HG03280 (cell line): ENCODE data around the gene ZNF70.

ENCODE experiments used
- ATAC-seq: cut with Tn5 transposase; IDR thresholded peaks from one replicate; pipeline ENCODE4 v1.9.1; 2021; ENCODE audit warnings: mild to moderate bottlenecking, moderate library complexity; ENCODE audit not compliant: unreplicated experiment

ZNF70 gene

DNA sequence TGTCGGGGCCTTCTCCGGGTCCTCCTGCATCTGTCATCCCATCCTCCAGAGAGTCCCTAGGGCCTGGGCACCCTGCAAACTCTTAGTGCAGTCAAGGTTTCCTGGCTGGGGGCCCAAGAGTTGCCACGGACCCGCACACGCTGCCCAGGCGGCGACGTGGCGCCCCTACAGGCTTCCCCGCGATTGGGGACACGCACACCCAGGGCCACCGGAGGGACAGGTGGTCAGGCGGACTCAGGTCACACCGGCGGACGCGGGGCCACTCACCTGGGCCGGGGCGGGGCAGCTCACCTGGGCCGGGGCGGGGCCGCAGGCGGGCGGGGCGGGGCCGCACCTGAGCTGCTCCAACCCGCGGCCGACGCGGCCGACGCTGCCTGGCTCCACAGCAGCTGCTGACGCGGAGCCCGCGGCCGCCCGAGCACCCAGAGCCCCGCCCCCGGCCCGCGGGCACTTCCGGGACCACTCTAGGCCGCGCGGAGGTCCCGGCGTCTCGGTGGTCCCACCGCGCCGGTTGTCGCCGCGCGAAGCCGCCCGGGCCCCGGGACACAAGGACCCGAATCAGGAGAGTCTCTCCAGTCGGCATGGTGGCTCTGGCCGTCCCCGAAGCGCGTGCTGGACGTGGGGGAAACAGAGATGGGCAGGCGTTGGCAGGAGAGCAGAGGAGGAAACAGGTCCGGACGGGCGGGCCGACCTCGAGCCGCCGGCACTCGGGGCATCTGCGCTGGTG is at the start of gene ZNF70:
TSS of gene ZNF70 (minus strand) at position 399 of the 727 bp plus-strand sequence. CDS start 5,972 bp downstream, outside the sequence.
- peak; percentile 82 for ATAC-seq

DNA sequence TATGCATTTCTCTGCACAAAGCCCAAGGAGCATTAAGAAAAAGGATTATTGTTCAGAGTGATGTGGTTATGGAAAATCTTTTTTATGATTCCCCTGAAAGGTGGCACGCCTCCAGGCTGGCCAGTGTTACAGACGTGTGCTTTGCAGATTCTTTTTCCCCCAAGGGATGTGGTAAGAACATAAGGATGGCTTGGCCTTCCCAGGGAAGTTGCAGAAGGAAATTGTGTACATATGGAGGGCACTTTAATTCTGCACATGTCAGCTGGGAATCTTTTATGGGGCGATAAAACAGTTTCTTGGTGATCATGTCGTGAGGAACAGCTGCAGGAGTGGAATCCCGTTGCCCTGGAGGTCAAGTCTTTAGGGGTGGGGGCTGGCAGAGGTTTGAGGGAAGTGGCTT is 45.5 kb upstream of the ZNF70 start:
- ATAC-seq = no peak

DNA sequence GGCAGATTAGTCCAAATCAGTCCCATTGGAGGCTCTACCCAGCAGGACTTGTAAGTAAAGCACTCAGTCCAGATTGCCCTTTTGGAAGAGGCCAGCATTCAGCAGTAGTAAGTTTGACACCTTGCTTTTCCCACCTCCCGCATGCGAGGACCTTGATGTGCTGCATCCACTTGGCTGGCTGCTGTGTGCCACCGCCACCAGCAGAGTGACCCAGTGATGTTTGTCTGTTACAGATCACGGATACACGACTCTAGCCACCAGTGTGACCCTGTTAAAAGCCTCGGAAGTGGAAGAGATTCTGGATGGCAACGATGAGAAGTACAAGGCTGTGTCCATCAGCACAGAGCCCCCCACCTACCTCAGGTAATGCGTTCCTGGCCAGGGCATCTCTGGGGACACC is 42.4 kb upstream of the ZNF70 start:
- no peak for ATAC-seq

DNA sequence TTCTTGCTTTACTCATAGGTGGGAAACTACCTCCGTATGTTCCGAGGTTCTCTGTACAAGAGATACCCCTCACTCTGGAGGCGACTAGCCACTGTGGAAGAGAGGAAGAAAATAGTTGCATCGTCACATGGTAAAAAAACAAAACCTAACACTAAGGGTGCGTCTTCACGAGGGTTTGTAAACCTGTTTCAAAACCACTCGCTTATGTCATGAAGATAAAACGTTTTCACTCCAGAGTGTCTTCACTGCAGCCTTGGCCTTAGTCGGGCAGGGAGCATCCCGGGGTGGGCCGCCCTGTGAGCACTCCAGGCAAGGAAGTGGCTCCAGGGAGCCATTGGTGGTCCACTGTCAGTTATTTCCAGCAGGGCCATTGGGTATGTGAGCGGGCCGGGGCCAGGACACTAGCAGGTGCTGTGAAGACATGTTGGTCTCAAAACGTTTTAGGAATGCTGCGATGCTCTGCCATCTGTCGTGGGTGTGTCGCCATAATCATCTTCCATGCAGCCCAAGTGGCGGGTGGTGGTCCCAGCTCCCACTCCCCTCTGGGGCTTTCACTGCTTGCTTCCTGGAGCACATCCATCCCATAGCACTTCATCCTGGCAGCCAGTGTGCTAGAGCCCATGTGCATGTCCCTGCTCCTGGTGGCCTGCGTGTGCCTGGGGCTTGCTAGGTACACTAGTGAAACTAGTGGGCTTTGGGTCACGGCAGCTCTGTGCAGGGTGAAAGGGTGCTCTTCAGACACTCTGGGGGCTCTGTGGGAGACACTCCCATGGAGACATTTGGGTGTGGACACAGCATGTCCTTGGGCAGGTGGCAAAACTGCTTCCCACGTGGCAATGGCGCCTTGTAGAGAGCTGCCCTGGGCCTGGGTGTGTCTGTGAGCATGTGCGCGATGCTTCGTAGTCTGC is 41.1 kb upstream of the ZNF70 start:
- ATAC-seq = no peak

DNA sequence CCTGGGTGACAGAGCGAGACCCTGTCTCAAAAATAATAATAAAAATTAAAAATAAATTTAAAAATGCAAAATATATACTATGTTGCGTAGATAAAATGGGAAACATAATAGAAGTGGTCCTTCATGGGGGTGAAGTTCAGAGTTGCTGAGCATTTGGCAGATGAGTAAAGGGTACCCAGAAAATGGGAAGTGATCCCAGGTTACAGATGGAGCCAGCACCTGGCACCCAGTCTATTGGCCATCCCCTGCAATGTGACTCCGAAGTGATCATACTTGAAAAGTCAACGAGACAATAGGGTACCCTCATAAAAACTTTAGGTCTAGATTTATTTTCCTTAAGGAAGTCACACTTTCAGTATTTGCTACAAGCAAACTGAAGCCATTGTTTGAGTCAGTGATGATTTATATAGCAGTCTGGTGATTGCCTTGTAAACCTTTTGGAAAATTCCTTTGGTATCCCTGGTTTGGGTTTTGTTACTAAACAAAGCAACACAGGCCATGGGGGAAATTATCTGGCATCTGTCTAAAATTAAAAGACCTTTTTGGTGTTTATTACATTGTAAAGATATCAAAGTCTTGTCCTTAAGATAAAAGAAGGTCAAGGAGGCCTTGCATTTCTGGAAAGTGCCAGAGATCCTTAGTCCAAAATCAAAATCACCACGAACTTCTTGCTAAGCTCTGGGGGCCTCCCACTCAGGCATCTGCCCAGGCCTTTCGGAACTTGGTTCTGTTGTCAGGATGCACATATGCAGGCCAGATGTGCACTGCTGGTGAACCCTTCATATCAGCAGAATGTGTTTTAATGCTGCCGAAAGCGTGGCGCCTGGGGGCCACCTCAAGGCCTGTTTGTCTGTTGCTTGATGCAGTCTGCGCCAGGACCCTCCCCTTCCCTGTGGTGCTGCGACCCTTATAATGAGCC is 40.2 kb upstream of the ZNF70 start:
- ATAC-seq = no peak

DNA sequence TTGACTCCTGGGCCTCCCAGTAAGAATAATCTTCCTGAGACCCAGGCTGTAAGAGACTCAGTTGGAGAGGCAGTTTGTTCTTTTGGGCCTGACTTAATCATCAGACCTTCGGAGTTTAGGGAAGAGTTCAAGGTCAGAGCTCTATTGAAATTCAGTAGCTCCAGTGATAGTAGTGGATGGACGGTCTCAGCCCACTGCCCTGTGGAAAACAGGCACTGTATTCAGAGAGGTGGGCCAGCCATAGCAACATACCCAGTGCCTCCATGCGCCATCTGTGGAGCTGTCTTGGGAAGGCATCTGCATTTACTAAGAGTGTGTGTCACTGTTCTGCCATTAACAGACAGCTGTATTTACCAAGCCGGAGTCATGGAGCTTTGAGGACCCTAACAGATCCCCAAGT is 38.7 kb upstream of the ZNF70 start:
- no peak for ATAC-seq

DNA sequence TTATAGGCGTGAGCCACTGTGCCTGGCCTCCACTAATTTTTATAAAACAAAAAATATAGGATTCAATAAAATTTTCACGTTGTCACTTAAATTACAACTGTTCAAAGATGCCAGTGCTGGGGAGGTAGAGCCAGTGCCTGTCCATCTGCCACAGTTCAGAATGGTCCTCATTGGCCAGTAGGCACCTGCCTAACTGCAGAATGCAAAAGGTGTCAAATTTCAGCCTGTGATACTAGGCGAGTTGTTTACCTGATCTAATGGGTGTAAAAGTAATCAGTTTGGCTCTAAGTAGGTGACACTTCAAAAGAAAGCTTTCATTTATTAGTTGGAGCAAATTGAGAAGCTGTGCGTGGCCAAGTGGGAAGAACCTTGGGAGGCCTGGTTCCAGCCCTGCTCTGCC is 38.2 kb upstream of the ZNF70 start:
- no peak for ATAC-seq

DNA sequence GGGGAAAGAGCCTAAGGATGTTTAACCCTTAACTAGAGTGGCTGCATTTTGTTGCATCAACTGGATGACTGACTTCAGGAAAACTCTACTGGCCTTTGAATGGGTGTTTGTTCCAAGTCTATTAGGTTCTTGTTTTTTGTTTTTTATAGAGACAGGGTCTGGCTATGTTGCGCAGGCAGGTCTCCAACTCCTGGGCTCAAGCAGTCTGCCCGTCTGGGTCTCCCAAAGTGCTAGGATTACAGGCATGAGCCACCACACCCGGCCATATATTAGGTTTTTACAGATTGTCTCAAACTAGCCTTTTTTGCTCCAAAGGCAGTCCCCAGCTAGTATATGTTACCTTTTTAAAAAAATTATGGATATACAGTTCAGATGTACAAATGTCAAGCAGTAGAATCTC is 37.0 kb upstream of the ZNF70 start:
- no peak for ATAC-seq

DNA sequence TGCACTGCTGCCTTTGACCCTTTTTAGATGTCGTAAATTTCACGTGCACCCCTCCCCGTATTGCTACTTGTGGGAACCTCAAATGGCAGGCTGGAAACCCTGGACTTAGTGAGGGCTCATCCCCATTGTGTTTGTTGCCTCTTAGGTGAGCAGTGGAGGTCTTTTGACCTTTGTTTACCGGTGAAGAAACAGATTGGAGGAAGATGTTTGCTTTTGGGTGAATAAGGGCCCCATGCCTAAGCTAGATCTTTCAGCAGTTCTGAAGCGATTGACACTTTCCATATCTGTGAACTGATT is 36.6 kb upstream of the ZNF70 start:
- ATAC-seq = no peak

DNA sequence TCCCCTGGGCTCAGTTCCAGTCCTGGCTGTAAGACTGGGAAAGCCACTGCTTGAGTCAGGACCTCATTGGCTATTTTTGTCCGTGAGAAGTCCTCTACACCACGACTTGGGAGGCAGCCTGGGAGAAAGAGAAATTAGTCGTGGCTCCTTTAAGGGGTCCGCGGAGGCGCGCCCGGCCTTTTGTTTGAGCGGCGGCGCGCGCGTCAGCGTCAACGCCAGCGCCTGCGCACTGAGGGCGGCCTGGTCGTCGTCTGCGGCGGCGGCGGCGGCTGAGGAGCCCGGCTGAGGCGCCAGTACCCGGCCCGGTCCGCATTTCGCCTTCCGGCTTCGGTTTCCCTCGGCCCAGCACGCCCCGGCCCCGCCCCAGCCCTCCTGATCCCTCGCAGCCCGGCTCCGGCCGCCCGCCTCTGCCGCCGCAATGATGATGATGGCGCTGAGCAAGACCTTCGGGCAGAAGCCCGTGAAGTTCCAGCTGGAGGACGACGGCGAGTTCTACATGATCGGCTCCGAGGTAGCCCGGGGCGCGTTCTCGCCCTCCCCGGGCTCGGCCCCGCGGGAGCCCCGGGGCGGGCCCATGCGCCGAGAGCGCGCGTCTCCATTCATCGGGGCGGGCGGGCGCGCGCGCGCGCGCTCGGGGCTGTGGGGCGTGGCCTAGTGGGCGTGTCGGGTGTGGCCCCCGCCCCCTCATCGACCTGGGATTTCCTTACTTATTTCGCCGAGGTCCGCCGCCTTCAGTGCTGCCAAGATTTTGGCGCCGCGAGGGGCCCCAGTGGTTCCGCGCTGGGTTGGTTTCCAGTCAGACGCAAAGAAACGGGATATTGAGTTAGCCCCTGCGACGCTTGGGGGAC is 36.1 kb upstream of the ZNF70 start, which contains the start of gene SMARCB1:
TSS of gene SMARCB1 (plus strand) at position 215 of the 848 bp plus-strand sequence. CDS start at position 419, 204 bp downstream.
- peak; percentile 70 for ATAC-seq

DNA sequence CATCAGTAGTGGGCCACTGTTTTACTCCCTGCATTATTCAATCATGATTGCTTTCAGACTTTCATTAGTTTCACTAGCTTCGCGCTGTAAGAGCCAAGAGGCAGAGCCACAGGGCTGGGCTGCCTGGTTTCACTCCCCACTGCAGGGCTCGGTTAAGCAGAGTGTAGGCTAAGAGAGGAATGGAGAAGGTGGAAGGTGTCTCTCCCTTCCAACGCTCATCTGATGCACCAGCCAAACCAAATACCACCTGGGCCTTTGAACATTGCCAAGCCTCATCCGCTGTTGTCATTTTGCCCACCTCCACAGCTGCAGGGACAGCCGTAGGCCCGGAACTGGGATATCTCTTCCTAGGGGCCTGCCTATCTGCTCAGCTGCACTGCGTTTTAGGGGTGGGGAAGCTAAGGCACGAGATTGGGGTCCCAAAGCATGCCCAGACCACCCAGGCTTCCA is 35.4 kb upstream of the ZNF70 start:
- no peak for ATAC-seq

DNA sequence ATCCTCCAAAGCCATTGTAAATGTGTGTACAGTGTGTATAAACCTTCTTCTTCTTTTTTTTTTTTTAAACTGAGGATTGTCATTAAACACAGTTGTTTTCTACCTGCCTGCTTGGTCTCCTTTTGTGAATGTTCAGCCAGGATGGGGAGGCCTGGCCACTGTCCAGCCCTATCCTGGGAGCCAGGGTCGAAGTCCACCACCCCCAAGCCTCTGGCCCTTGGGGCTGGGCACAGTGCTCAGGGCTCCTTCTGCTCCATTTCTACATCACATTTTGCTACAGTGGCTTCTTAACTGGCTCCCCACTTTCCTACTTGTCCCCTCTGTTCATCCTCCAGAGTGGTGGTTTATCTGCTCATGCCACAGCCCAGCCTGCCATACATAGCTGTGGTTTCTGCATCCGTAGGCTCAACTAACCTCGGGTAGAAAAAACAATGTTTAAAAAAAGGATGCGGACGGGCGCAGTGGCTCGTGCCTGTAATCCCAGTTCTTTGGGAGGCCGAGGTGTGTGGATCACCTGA is 33.4 kb upstream of the ZNF70 start:
- ATAC-seq = no peak

DNA sequence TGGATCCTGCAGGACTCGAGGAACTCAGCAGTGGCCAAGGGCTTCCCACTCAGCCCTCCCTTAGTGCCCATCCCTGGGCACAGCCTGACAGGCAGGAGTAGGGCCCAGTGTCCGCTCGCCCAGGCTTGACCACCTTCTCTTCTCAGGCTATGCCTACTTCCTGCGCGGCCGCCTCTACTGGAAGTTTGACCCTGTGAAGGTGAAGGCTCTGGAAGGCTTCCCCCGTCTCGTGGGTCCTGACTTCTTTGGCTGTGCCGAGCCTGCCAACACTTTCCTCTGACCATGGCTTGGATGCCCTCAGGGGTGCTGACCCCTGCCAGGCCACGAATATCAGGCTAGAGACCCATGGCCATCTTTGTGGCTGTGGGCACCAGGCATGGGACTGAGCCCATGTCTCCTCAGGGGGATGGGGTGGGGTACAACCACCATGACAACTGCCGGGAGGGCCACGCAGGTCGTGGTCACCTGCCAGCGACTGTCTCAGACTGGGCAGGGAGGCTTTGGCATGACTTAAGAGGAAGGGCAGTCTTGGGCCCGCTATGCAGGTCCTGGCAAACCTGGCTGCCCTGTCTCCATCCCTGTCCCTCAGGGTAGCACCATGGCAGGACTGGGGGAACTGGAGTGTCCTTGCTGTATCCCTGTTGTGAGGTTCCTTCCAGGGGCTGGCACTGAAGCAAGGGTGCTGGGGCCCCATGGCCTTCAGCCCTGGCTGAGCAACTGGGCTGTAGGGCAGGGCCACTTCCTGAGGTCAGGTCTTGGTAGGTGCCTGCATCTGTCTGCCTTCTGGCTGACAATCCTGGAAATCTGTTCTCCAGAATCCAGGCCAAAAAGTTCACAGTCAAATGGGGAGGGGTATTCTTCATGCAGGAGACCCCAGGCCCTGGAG is 32.6 kb upstream of the ZNF70 start:
- ATAC-seq = no peak

DNA sequence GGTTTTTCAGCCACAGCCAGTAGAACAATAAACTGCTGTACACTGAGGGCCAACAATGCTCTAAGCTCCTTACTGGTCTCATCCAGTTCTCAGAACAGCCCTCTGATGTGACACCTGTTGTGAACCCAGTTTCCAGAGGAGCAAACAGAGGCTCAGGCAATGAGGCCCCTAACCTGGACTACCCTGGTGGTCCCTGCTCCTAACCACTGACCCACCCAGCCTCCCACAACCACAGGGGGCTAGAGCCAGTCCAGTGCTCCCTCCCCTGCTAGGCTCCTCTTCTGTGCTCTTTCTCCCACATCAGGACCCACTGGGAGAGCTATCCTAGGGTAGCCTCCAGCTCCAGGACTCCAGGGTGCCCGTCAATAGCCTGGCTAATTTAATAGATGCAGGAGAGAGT is 31.8 kb upstream of the ZNF70 start:
- ATAC-seq = no peak

DNA sequence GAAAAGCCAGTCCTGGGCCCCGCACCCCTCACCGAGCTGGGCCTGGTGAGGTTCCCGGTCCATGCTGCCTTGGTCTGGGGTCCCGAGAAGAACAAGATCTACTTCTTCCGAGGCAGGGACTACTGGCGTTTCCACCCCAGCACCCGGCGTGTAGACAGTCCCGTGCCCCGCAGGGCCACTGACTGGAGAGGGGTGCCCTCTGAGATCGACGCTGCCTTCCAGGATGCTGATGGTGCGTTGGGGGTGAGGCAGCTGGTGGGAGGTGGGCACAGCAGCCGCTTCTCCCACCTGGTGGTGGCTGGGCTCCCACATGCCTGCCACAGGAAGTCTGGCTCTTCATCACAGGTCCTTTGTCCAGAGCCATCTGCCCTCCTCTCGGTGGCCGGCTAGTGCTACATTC is 31.3 kb upstream of the ZNF70 start:
- no peak for ATAC-seq

DNA sequence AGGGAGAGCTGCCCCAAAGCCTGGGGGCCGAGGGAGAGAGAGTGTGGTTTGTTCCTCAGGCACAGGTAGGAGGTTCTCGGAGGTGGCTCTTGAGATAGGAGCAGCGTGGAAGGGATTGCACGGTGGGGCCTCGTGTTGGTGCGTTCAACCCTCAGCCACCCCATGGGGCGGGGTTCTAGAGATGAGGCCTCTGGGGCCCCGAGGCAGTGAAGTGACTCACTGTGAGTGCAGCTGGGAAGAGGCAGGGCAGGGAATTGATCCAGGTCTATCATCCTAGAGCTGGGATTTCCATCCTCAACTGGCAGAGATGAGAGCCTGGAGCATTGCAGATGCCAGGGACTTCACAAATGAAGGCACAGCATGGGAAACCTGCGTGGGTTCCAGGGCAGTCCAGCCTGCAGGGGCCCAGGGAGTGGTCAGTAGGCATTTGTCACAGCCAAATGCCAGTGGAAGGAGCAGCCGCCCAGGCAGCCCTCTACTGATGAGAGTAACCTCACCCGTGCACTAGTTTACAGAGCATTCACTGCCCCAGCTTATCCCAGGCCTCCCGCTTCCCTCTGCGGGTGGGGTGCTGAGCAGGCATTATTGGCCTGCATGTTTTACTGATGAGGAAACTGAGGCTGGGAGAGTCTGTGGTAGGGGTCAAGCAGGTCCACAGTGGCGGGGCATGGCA is 30.7 kb upstream of the ZNF70 start:
- ATAC-seq = no peak

DNA sequence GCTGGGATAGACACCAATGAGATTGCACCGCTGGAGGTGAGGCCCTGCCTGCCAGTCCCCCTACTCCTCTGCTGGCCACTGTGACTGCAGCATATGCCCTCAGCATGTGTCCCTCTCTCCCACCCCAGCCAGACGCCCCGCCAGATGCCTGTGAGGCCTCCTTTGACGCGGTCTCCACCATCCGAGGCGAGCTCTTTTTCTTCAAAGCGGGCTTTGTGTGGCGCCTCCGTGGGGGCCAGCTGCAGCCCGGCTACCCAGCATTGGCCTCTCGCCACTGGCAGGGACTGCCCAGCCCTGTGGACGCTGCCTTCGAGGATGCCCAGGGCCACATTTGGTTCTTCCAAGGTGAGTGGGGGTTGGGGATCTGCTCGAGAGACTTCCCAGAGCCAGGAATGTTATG is 30.2 kb upstream of the ZNF70 start:
- no peak for ATAC-seq

DNA sequence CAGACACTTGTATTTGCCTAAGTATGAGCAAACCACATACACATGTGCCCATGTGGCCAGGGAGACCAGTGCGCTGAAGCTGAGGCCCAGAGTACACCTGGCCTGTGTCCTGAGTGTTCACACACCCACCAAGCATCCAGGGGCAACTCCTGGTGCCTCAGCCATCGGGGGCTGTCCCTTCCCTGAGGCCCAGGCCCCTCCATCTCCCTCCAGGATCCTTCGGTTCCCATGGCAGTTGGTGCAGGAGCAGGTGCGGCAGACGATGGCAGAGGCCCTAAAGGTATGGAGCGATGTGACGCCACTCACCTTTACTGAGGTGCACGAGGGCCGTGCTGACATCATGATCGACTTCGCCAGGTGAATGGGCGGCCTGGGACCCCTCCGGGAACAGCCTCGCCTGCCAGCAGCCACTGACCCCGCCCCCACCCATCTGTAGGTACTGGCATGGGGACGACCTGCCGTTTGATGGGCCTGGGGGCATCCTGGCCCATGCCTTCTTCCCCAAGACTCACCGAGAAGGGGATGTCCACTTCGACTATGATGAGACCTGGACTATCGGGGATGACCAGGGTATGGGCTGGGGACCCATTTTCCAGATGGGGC is 29.3 kb upstream of the ZNF70 start:
- ATAC-seq = no peak
